OCI-LY1 (cell line): ENCODE data around the gene SEMG2.

Source experiments
- CTCF ChIP-seq: fragments of 200-600 bp; sonication (generic), shearing (Covaris generic); IDR thresholded peaks from 2 replicates; pipeline ENCODE4 v1.5.1; 2017; ENCODE audit warnings: mild to moderate bottlenecking, antibody characterized with exemption, low read length, moderate library complexity, mixed read lengths
- EZH2 ChIP-seq: fragments of 200-600 bp; sonication (generic), shearing (Covaris generic); IDR thresholded peaks from 2 replicates; pipeline ENCODE4 v1.8.0; 2017; ENCODE audit warnings: borderline replicate concordance, mixed run types, mild to moderate bottlenecking, antibody characterized with exemption, low read length, moderate library complexity, mixed read lengths

GRCh38 chr20:45221076-45221475 is at the start of gene SEMG2:
- TF ChIP-seq CTCF: no peak
- TF ChIP-seq EZH2: no peak
